PC-3 (cell line): ENCODE measurements around the gene SF3A1. TPM values are rescaled to one million over a fixed set of nuclear protein-coding genes. Genes with fewer than 3 reads are reported as not detected.

ENCODE experiments used
- ATAC-seq: fragments of 200-7000 bp; cut with Tn5 transposase; 2 replicates; pipeline ENCODE4 v1.9.1; 2020; ENCODE audit warnings: mild to moderate bottlenecking, moderate library complexity
- BruUV-seq: library from RNA; stranded (reverse); fragments of 400-500 nt; replicated peaks from 2 replicates; lab custom pipeline; 2021; lab: Mats Ljungman, UMichigan
- CTCF ChIA-PET: fragments of 300-600 bp; sonication (Branson Sonifier 250); formaldehyde crosslinking; loops from one replicate; lab custom pipeline; 2022; ENCODE audit warnings: antibody characterized with exemption; lab: Charles Lee
- POLR2A ChIA-PET: fragments of 300-600 bp; sonication (Branson Sonifier 250); formaldehyde crosslinking; loops from one replicate; lab custom pipeline; 2022; ENCODE audit warnings: antibody characterized with exemption; ENCODE audit not compliant: unreplicated experiment; lab: Charles Lee
- DNase-seq: peaks from one replicate; pipeline ENCODE4 v3.0.0-alpha.2; 2015
- H2AFZ ChIP-seq: fragments of 300-600 bp; sonication (generic); 2 replicates; pipeline ENCODE4 v1.6.0; 2016; ENCODE audit warnings: antibody characterized with exemption, low read length
- H3F3A ChIP-seq: fragments of 300-600 bp; sonication (generic); one replicate; pipeline ENCODE4 v1.6.0; 2017; ENCODE audit warnings: antibody characterized with exemption, low read length, control low read depth, mild to moderate bottlenecking; ENCODE audit not compliant: unreplicated experiment
- H3K27ac ChIP-seq: fragments of 300-600 bp; sonication (generic); 2 replicates; pipeline ENCODE4 v1.5.1; 2016; ENCODE audit warnings: mild to moderate bottlenecking, low read length
- H3K27me3 ChIP-seq: fragments of 300-600 bp; sonication (generic); 2 replicates; pipeline ENCODE4 v1.6.1; 2016; ENCODE audit warnings: low read length, mixed read lengths
- H3K36me3 ChIP-seq: fragments of 300-600 bp; sonication (generic); 2 replicates; pipeline ENCODE4 v1.6.1; 2016; ENCODE audit warnings: low read depth, mixed run types, low read length, mixed read lengths
- H3K4me1 ChIP-seq: fragments of 300-600 bp; sonication (generic); 2 replicates; pipeline ENCODE4 v1.5.1; 2016; ENCODE audit warnings: low read length; ENCODE audit not compliant: insufficient read depth
- H3K4me2 ChIP-seq: fragments of 300-600 bp; sonication (generic); 2 replicates; pipeline ENCODE4 v1.6.0; 2016; ENCODE audit warnings: low read length
- H3K4me3 ChIP-seq: fragments of 300-600 bp; sonication (generic); 2 replicates; pipeline ENCODE4 v1.5.1; 2016; ENCODE audit warnings: mild to moderate bottlenecking, low read length, mixed read lengths
- H3K79me2 ChIP-seq: fragments of 300-600 bp; sonication (generic); 2 replicates; pipeline ENCODE4 v1.6.1; 2017; ENCODE audit warnings: low read length, mixed read lengths
- H3K9ac ChIP-seq: fragments of 300-600 bp; sonication (generic); 2 replicates; pipeline ENCODE4 v1.6.0; 2016; ENCODE audit warnings: mild to moderate bottlenecking, low read length
- H3K9me2 ChIP-seq: fragments of 300-600 bp; sonication (generic); replicated peaks from 2 replicates; pipeline ENCODE4 v1.6.1; 2016; ENCODE audit warnings: mixed run types, low read length, mixed read lengths
- H3K9me3 ChIP-seq: fragments of 300-600 bp; sonication (generic); 2 replicates; pipeline ENCODE4 v1.6.1; 2016; ENCODE audit warnings: low read length, mixed read lengths
- H4K20me1 ChIP-seq: fragments of 300-600 bp; sonication (generic); 2 replicates; pipeline ENCODE4 v1.6.1; 2016; ENCODE audit warnings: low read length, mixed read lengths
- CTCF ChIP-seq: fragments of 300-600 bp; sonication (generic); conservative IDR thresholded peaks from 2 replicates; pipeline ENCODE4 v1.5.1; 2017; ENCODE audit warnings: antibody characterized with exemption, low read depth, mild to moderate bottlenecking, low read length
- EZH2 ChIP-seq: fragments of 300-600 bp; sonication (generic); IDR thresholded peaks from one replicate; pipeline ENCODE4 v1.6.1; 2017; ENCODE audit warnings: antibody characterized with exemption, mild to moderate bottlenecking, low read length; ENCODE audit not compliant: unreplicated experiment
- EZH2phosphoT487 ChIP-seq: fragments of 300-600 bp; sonication (generic); IDR thresholded peaks from 2 replicates; pipeline ENCODE4 v1.6.1; 2018; ENCODE audit warnings: mild to moderate bottlenecking, antibody characterized with exemption, low read length, borderline replicate concordance
- intact Hi-C: fragments of 100-400 bp; cut with micrococcal nuclease; formaldehyde crosslinking; loops from 2 replicates; pipeline ENCODE4 v1.9.0; 2023
- total RNA-seq: library from RNA; depleted of rRNA; stranded (reverse); fragments of >200 nt; gene quantifications from 2 replicates; pipeline ENCODE4 v1.2.3, GENCODE V29; 2014

Gene SF3A1
- total RNA-seq, 1 experiment from 2014 or later: 59.2 TPM

DNA sequence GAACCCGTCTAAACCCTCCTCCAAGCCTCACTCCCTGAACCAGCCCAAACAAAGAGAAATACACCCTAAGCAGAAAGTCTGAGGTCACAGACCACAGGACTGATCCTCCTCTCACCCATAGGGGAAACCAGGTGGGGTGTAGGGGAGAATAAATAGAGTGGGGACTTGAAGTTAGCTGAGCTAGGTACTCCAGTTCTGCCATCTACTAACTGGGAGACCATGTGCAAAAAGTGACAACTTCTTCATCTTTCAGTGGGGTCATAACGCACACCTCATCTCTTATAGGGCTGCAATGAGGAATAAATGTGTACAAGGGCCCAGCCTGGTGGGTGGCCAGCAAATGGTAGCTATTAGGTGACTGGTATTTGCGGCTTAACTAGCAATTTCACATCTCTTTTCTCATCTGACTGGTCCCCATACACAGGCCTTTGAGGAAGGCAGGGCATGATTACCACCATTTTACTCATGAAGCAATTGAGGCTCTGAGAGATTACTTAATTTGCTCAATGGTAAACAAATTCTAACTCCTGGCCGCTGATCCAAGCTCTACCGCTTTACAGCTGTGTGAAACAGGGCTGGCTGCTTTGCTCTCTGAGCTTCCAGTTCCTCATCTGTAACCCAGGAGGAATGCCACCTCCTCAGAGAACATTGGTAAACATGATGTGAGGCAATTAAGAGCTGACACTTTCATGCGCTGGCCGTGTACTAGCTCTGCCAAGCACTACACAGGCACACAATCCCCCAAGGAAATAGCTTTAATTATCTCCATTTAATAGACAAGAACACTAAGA, 46.5 kb downstream of the SF3A1 start:
- DNase-seq (no peak), ATAC-seq (no peak)
- Histone ChIP-seq H3K27ac (no peak overlapping the region), H3K36me3 (no peaks in the 10 kb centered on the region), H3K4me1 (peaks cover 74% of the 10 kb centered on the region), H3K79me2 (peaks cover 74% of the 10 kb centered on the region), H3K9ac (no peak overlapping the region), H3K9me3 (no peaks in the 10 kb centered on the region), H3K9me2 (no peaks in the 10 kb centered on the region), H2AFZ (no peak overlapping the region), H3F3A (peaks cover 5% of the 10 kb centered on the region), H3K4me3 (no peak overlapping the region), H3K4me2 (no peak overlapping the region), H3K27me3 (no peaks in the 10 kb centered on the region), H4K20me1 (no peaks in the 10 kb centered on the region)
- intact Hi-C loops: no loop called here
- ChIA-PET CTCF (interaction anchor here (0.6 kb wide), 1 partner anchor 17 kb away, joined by 4 read pairs; no protein-coding TSS in a partner anchor), POLR2A (no interaction called here)
- TF ChIP-seq EZH2phosphoT487 (no peak), EZH2 (no peak), CTCF (no peak)
- no TSS peak for BruUV-seq

DNA sequence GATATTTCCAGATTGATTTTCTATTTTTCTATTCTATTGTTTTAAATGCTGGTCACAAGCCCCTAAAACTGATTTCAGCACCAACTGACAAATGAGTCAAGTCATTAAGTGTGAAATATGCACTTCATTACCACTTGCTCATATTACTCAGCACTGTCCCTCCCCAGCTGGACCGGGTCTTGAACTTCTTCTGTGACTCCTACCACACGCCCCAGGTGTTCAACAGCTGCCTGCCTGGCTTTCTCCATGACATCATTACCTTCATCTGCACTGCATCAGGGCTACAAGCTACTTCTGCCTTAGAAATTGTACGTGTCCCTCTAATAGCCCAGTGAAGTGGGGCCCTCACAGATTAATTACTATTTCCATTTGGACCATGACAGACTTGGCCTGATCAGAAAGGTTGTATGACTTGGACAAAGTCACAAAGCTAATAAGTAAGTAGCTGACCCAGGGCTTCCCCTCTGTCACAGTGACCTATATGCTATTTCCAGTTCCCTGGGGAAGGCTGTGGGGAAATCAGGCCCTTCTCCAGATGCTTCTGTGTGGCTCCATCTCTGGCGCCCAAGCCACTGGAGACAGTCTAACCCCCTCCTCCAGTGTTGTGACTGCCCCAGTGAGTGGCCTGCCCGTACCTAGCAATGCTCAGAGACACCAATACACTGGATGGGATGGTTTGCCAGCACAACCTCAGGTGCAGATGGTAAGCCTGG, 48.0 kb downstream of the SF3A1 start:
- Histone ChIP-seq H3K79me2 (peaks cover 68% of the 10 kb centered on the region), H2AFZ (no peak overlapping the region), H4K20me1 (no peaks in the 10 kb centered on the region), H3K9ac (no peak overlapping the region), H3K36me3 (no peaks in the 10 kb centered on the region), H3K27ac (no peak overlapping the region), H3F3A (peaks cover 10% of the 10 kb centered on the region), H3K9me2 (no peaks in the 10 kb centered on the region), H3K4me2 (no peak overlapping the region), H3K4me3 (no peak overlapping the region), H3K9me3 (no peaks in the 10 kb centered on the region), H3K27me3 (no peaks in the 10 kb centered on the region), H3K4me1 (peaks cover 77% of the 10 kb centered on the region)
- no peak for ATAC-seq
- no TSS peak for BruUV-seq
- POLR2A ChIA-PET: no interaction called here
- intact Hi-C loops: no loop called here
- no peak for TF ChIP-seq EZH2
- TF ChIP-seq EZH2phosphoT487: no peak
- no peak for TF ChIP-seq CTCF
- CTCF ChIA-PET: no interaction called here
- DNase-seq: no peak

GRCh38 chr22:30308093-30308492, 48.6 kb downstream of the SF3A1 start:
- Histone ChIP-seq H3K27ac (no peak overlapping the region), H3K4me1 (peaks cover 81% of the 10 kb centered on the region), H3K27me3 (no peaks in the 10 kb centered on the region), H3F3A (peaks cover 10% of the 10 kb centered on the region), H3K4me2 (no peak overlapping the region), H3K79me2 (peaks cover 72% of the 10 kb centered on the region), H2AFZ (no peak overlapping the region), H4K20me1 (no peaks in the 10 kb centered on the region), H3K9me3 (no peaks in the 10 kb centered on the region), H3K36me3 (0 out of 2 replicates have a peak, but pooled peaks cover 4% of the 10 kb centered on the region), H3K4me3 (no peak overlapping the region), H3K9ac (no peak overlapping the region), H3K9me2 (no peaks in the 10 kb centered on the region)
- POLR2A ChIA-PET: no interaction called here
- TF ChIP-seq CTCF (no peak), EZH2 (no peak), EZH2phosphoT487 (no peak)
- CTCF ChIA-PET: no interaction called here
- ATAC-seq (no peak), DNase-seq (no peak)
- BruUV-seq: no TSS peak
- intact Hi-C loops: no loop called here
